ENCODE results near the gene MED19. TPM values are rescaled to one million over a fixed set of nuclear protein-coding genes. Genes with fewer than 3 reads are reported as not detected.

MED19 gene, protein sequence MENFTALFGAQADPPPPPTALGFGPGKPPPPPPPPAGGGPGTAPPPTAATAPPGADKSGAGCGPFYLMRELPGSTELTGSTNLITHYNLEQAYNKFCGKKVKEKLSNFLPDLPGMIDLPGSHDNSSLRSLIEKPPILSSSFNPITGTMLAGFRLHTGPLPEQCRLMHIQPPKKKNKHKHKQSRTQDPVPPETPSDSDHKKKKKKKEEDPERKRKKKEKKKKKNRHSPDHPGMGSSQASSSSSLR
- total RNA-seq: 10 to 100 TPM in 2 of 4 donors, 1 to 10 TPM in 2; 8.0 to 21.2 (median 9.8) TPM

DNA sequence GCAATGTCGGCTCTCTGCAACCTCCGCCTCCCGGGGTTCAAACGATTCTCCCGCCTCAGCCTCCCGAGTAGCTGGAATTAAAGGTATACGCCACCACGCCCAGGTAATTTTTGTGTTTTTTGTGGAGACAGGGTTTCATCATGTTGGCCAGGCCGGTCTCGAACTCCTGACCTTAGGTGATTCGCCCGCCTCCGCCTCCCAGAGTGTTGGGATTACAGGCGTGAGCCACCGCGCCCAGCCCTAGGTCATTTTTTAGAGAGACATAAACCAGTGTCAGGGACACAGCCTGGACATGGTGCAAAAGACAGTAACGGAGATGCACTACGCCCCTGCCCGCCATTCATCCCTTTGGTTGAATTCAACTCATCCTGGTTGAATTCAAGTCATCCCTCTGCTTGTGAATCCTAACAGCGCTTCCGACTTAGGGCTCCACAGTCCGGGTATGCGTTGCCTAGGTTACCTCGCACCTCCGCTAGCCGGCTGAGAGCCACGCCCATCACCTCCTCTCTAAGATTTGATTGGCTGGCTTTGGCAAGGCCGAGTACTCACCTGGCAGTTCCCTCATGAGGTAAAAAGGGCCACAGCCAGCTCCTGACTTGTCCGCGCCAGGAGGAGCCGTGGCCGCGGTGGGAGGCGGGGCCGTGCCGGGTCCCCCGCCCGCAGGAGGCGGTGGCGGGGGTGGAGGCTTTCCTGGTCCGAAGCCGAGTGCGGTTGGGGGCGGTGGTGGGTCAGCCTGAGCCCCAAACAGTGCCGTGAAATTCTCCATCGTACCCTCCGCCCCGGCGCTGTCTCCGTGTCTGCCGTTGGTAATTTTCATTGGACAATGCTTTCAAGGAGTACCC lies at the start of gene MED19:
MED19 (minus strand) TSS at position 802 of the 842 bp plus-strand sequence; CDS start at position 766, 36 bp downstream.
- Histone ChIP-seq H3K9me3 (no peaks in the 10 kb centered on the region), H3K4me1 (peaks cover 24 to 51% (median 28%) of the 10 kb centered on the region in 3 donors), H3K4me3 (peak within 1 kb of the TSS; percentile 83 to 96 (median 96)), H3K36me3 (peaks cover 0 to 15% (median 0%) of the 10 kb centered on the region in 3 donors), H3K27me3 (no peaks in the 10 kb centered on the region), H3K27ac (peak within 1 kb of the TSS; percentile 92 to 96 (median 94))
- intact Hi-C loops (cut with DNase I): no loop called here
- WGBS, 2 donors: 12% methylated on average over 21 to 31 of the region's 51 CpGs
- TF ChIP-seq, protein P1, sequence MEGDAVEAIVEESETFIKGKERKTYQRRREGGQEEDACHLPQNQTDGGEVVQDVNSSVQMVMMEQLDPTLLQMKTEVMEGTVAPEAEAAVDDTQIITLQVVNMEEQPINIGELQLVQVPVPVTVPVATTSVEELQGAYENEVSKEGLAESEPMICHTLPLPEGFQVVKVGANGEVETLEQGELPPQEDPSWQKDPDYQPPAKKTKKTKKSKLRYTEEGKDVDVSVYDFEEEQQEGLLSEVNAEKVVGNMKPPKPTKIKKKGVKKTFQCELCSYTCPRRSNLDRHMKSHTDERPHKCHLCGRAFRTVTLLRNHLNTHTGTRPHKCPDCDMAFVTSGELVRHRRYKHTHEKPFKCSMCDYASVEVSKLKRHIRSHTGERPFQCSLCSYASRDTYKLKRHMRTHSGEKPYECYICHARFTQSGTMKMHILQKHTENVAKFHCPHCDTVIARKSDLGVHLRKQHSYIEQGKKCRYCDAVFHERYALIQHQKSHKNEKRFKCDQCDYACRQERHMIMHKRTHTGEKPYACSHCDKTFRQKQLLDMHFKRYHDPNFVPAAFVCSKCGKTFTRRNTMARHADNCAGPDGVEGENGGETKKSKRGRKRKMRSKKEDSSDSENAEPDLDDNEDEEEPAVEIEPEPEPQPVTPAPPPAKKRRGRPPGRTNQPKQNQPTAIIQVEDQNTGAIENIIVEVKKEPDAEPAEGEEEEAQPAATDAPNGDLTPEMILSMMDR (IDR thresholded peaks at IDR 0.05): peak in 1 of 6 experiments; percentile 4
- TF ChIP-seq POLR2A (IDR thresholded peaks at IDR 0.05): peak in 2 of 4 donors; percentile 56 to 73
- peak; percentile 54 for DNase-seq

DNA sequence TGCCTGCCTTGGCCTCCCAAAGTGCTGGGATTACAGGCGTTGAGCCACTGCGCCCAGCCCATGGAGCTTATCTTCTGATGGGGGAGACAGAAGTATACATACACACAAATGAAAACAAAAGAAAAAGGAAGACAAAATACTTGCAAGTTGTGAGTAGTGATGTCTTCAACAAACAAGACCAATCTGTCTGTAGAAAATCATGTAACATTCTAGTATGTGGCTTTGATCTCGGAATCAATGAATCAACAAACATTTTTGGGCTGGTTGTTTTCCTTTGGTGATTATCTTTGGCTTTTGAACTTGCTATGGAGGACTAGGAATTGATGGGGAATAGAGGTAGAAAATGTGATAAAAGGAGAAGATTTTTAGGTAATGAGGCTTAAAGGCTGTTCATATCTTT lies 46.2 kb upstream of the MED19 start:
- H3K27me3 ChIP-seq: no peaks in the 10 kb centered on the region
- H3K27ac ChIP-seq: no peak overlapping the region
- WGBS, 2 donors: 88 to 100% methylated on average over 2 to 3 of the region's 3 CpGs
- H3K36me3 ChIP-seq: no peaks in the 10 kb centered on the region
- no peak for DNase-seq
- H3K9me3 ChIP-seq: no peaks in the 10 kb centered on the region
- no peak overlapping the region for H3K4me3 ChIP-seq
- intact Hi-C loops (cut with DNase I): loop anchor here (5.0 to 10.0 kb wide), 2 partner anchors 39 to 527 kb away; no protein-coding TSS in a partner anchor
- TF ChIP-seq, protein P1 (IDR thresholded peaks at IDR 0.05): no peak
- TF ChIP-seq POLR2A (IDR thresholded peaks at IDR 0.05): no peak
- peaks cover 0 to 13% (median 0%) of the 10 kb centered on the region in 3 donors for H3K4me1 ChIP-seq

DNA sequence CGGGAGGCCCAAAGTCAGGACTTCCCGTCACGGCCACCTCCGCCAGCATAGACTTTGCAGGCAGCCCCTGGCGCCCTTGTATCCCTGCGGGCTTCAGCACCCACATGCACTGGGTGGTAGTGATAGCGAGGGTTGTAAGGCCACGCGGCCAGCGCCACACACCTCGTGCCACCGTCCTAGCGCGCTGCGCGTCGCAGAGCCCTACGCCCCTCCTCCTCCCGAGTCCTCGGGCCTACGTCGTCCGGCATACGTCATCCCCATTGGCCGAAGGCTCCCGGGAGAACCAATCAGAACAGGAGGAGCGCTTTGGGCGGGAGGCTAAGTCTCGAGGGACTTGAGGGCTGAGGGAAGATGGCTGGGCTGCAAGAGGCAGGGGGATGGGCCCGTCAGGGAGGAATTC lies 40.9 kb upstream of the MED19 start:
- H3K27me3 ChIP-seq: no peaks in the 10 kb centered on the region
- H3K27ac ChIP-seq: no peak overlapping the region
- no peaks in the 10 kb centered on the region for H3K9me3 ChIP-seq
- H3K36me3 ChIP-seq: no peaks in the 10 kb centered on the region
- TF ChIP-seq, protein P1 (IDR thresholded peaks at IDR 0.05): no peak
- TF ChIP-seq POLR2A (IDR thresholded peaks at IDR 0.05): no peak
- intact Hi-C loops (cut with DNase I): loop anchor here (10.0 kb wide), 1 partner anchor 532 kb away; no protein-coding TSS in a partner anchor
- H3K4me3 ChIP-seq: no peak overlapping the region
- 91 to 94% methylated on average over 6 to 18 of the region's 30 CpGs for WGBS, 2 donors
- DNase-seq: no peak
- H3K4me1 ChIP-seq: peaks cover 0 to 16% (median 0%) of the 10 kb centered on the region in 3 donors

DNA sequence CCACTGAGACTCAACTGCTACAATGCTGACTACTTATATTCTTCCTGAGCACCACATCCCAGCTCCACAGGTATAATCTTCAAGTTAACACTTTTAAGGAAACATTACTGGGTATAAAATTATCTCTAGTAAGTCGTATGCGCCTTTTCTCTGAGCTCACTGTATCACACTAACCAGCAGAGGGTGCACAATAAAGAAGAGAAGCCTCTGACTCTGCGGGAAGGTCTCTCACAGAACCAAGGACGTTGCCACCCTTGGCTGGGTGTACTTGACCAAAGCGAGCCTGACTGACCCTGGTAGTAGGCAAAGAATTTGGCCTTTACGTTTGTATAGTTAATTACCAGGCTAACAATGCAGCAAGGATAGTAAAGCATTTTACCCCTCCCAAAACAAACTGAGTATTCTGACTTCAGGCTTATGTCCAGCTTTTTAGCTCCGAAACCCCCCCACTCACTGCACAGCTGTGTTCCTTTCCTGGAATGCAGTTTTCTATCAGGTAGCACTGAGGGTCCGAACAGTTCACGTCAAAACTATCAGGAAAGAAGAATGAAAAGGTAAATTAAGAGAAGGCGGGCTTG lies 39.8 kb upstream of the MED19 start, which contains the start of gene BTBD18:
BTBD18 (minus strand) TSS at position 144 of the 578 bp plus-strand sequence. CDS start 631 bp downstream, outside the sequence.
- H3K9me3 ChIP-seq: no peaks in the 10 kb centered on the region
- no peak for DNase-seq
- peaks cover 0 to 10% (median 0%) of the 10 kb centered on the region in 3 donors for H3K4me1 ChIP-seq
- no peak within 1 kb of the TSS for H3K4me3 ChIP-seq
- intact Hi-C loops (cut with DNase I): loop anchor here (10.0 kb wide), 1 partner anchor 533 kb away; no protein-coding TSS in a partner anchor
- 47 to 62% methylated on average over 10 of the region's 10 CpGs for WGBS, 2 donors
- peaks cover 0 to 4% (median 0%) of the 10 kb centered on the region in 3 donors for H3K36me3 ChIP-seq
- no peaks in the 10 kb centered on the region for H3K27me3 ChIP-seq
- H3K27ac ChIP-seq: peak within 1 kb of the TSS in 1 of 4 donors; percentile 11
- TF ChIP-seq, protein P1 (IDR thresholded peaks at IDR 0.05): peak in 5 of 6 experiments; percentile 40 to 70 (median 53)
- no peak for TF ChIP-seq POLR2A (IDR thresholded peaks at IDR 0.05)

Measured in esophagus squamous epithelium (tissue), 5 donors.